Neutrophil (primary cell): Measurements from ENCODE around the gene TNFAIP3.
A peak's percentile ranks its signal among the peaks of the same experiment; 100 is the strongest.

Source experiments
- H3K27ac ChIP-seq: fragments of 200-600 bp; sonication (generic); 2 replicates; pipeline ENCODE4 v1.5.1; 2016; ENCODE audit warnings: mild to moderate bottlenecking, moderate library complexity
- H3K27me3 ChIP-seq: fragments of 200-600 bp; sonication (generic); 2 replicates; pipeline ENCODE4 v1.6.0; 2016; ENCODE audit warnings: mild to moderate bottlenecking
- H3K36me3 ChIP-seq: fragments of 200-600 bp; sonication (generic); 2 replicates; pipeline ENCODE4 v1.5.1; 2017
- H3K4me1 ChIP-seq, 2 experiments: fragments of 200-600 bp in 1 of 2; sonication (generic) in 1 of 2; 1 replicate in 1 of 2; 2 replicates in 1 of 2; pipeline versions ENCODE4 v1.5.1 to v1.6.1; 2013 to 2016; ENCODE audit warnings: low read depth in 1 of 2, low read length in 1 of 2, mild to moderate bottlenecking in 1 of 2, moderate library complexity in 1 of 2; ENCODE audit not compliant: control insufficient read depth in 1 of 2, insufficient read depth in 1 of 2
- H3K4me3 ChIP-seq, 2 experiments: fragments of 200-600 bp in 1 of 2; sonication (generic) in 1 of 2; 1 replicate in 1 of 2; 2 replicates in 1 of 2; pipeline ENCODE4 v1.5.1; 2013 to 2016; ENCODE audit warnings: low read depth in 1 of 2, low read length in 1 of 2, mild to moderate bottlenecking in 1 of 2, moderate library complexity in 1 of 2
- H3K9me3 ChIP-seq: fragments of 200-600 bp; sonication (generic); 2 replicates; pipeline ENCODE4 v1.5.1; 2016
- CTCF ChIP-seq: fragments of 200-600 bp; sonication (generic); IDR thresholded peaks from 2 replicates; pipeline ENCODE4 v1.5.1; 2016; ENCODE audit warnings: antibody characterized with exemption

TNFAIP3 gene

GRCh38 chr6:137845460-137845859, 21.6 kb upstream of the TNFAIP3 start:
- Histone ChIP-seq H3K4me3 (no peak overlapping the region), H3K4me1 (peaks cover 16 to 22% of the 10 kb centered on the region in 2 experiments), H3K27ac (no peak overlapping the region), H3K27me3 (no peaks in the 10 kb centered on the region), H3K9me3 (no peaks in the 10 kb centered on the region), H3K36me3 (no peaks in the 10 kb centered on the region)
- TF ChIP-seq CTCF = no peak

GRCh38 chr6:137846274-137846673, 20.8 kb upstream of the TNFAIP3 start:
- Histone ChIP-seq H3K4me3 (peak overlapping the region in 1 of 2 experiments; percentile 6), H3K4me1 (peaks cover 16 to 22% of the 10 kb centered on the region in 2 experiments), H3K27ac (peak overlapping the region; percentile 79), H3K9me3 (no peaks in the 10 kb centered on the region), H3K36me3 (no peaks in the 10 kb centered on the region), H3K27me3 (no peaks in the 10 kb centered on the region)
- no peak for TF ChIP-seq CTCF

GRCh38 chr6:137846772-137847313, 20.2 kb upstream of the TNFAIP3 start:
- no peak for TF ChIP-seq CTCF
- no peaks in the 10 kb centered on the region for H3K9me3 ChIP-seq
- no peaks in the 10 kb centered on the region for H3K27me3 ChIP-seq
- H3K4me1 ChIP-seq = peaks cover 16 to 22% of the 10 kb centered on the region in 2 experiments
- peak overlapping the region; percentile 79 for H3K27ac ChIP-seq
- no peaks in the 10 kb centered on the region for H3K36me3 ChIP-seq
- H3K4me3 ChIP-seq = peak overlapping the region in 1 of 2 experiments; percentile 6

GRCh38 chr6:137847748-137848147, 19.3 kb upstream of the TNFAIP3 start:
- Histone ChIP-seq H3K36me3 (no peaks in the 10 kb centered on the region), H3K4me3 (no peak overlapping the region), H3K4me1 (peaks cover 16 to 22% of the 10 kb centered on the region in 2 experiments), H3K9me3 (no peaks in the 10 kb centered on the region), H3K27me3 (no peaks in the 10 kb centered on the region), H3K27ac (peak overlapping the region; percentile 79)
- TF ChIP-seq CTCF = no peak

GRCh38 chr6:137848672-137849071, 18.4 kb upstream of the TNFAIP3 start:
- TF ChIP-seq CTCF = no peak
- Histone ChIP-seq H3K9me3 (no peaks in the 10 kb centered on the region), H3K36me3 (no peaks in the 10 kb centered on the region), H3K4me3 (no peak overlapping the region), H3K27ac (no peak overlapping the region), H3K4me1 (peaks cover 16 to 22% of the 10 kb centered on the region in 2 experiments), H3K27me3 (no peaks in the 10 kb centered on the region)
